Colonic mucosa (tissue), 4 donors: Measurements from ENCODE around the gene BATF3. TPM values are rescaled to one million over a fixed set of nuclear protein-coding genes. Genes with fewer than 3 reads are reported as not detected.

Source experiments
- DNase-seq: peaks from one replicate; pipeline ENCODE4 v3.0.0-alpha.2; 2020
- H3K27ac ChIP-seq: fragments of 200-600 bp; one replicate; pipeline ENCODE4 v1.8.0; 2021
- H3K27me3 ChIP-seq: fragments of 200-600 bp; one replicate; pipeline ENCODE4 v1.8.0; 2021
- H3K36me3 ChIP-seq: fragments of 200-600 bp; one replicate; pipeline ENCODE4 v1.8.0; 2021
- H3K4me1 ChIP-seq: fragments of 200-600 bp; one replicate; pipeline ENCODE4 v1.8.0; 2021; ENCODE audit warnings: mild to moderate bottlenecking
- H3K4me3 ChIP-seq: fragments of 200-600 bp; one replicate; pipeline ENCODE4 v1.8.0; 2021
- H3K9ac ChIP-seq, 2 donors: one replicate each; pipeline ENCODE4 v1.7.0; 2013; ENCODE audit warnings: control low read depth in 2 of 2, low read depth in 2 of 2, low read length in 2 of 2
- H3K9me3 ChIP-seq: fragments of 200-600 bp; one replicate; pipeline ENCODE4 v1.8.0; 2021
- intact Hi-C: fragments of 100-400 bp; cut with DNase I; formaldehyde crosslinking; loops from one replicate; pipeline ENCODE4 v1.14.1; 2022
- total RNA-seq, 2 donors: library from RNA; stranded (reverse); fragmentation: NEBNext Ultra II Directional in 1 of 2; extraction: Animal tissue kit (Norgen Biotek cat#: 25700) in 1 of 2; gene quantifications; one replicate each; pipeline ENCODE4 v1.2.1, GENCODE V29; 2021
- TF ChIP-seq, protein P1 (sequence below): fragments of 200-600 bp; IDR thresholded peaks from one replicate; pipeline ENCODE4 v1.8.0; 2022; ENCODE audit warnings: antibody characterized with exemption, mild to moderate bottlenecking
- donor health status: healthy.
- donor health status: DM: no; HTN: no; CAD: no.
- donor health status: DM: no; HTN: no; CAD: no.

The BATF3 gene
- total RNA-seq, 2 donors from 2014 or later: 0.74 to 0.88 TPM

DNA sequence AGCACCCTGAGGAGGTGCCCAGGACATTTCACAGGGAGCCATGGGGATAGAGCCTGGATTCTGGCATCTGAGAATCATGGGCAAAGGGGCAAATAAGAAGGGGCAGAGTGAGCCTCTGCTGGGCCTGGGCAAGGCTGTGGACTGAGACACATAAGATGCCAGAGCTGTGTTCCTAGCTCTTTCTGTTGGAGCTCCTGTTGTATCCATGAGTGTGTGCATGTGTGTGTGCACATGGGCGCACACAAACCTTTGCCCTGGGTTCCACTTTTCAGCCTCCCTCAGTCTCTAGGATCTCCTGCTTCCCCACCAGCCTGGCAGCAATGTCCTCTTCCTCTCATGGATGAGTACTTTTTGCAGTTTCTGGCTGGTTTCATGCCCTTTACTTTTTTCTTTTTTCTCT is 47.0 kb downstream of the BATF3 start:
- Histone ChIP-seq H3K27ac (no peak overlapping the region), H3K9me3 (no peaks in the 10 kb centered on the region), H3K4me3 (no peak overlapping the region), H3K9ac (no peak overlapping the region), H3K27me3 (no peaks in the 10 kb centered on the region), H3K36me3 (no peaks in the 10 kb centered on the region), H3K4me1 (no peaks in the 10 kb centered on the region)
- no peak for DNase-seq
- TF ChIP-seq, protein P1, sequence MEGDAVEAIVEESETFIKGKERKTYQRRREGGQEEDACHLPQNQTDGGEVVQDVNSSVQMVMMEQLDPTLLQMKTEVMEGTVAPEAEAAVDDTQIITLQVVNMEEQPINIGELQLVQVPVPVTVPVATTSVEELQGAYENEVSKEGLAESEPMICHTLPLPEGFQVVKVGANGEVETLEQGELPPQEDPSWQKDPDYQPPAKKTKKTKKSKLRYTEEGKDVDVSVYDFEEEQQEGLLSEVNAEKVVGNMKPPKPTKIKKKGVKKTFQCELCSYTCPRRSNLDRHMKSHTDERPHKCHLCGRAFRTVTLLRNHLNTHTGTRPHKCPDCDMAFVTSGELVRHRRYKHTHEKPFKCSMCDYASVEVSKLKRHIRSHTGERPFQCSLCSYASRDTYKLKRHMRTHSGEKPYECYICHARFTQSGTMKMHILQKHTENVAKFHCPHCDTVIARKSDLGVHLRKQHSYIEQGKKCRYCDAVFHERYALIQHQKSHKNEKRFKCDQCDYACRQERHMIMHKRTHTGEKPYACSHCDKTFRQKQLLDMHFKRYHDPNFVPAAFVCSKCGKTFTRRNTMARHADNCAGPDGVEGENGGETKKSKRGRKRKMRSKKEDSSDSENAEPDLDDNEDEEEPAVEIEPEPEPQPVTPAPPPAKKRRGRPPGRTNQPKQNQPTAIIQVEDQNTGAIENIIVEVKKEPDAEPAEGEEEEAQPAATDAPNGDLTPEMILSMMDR: no peak
- intact Hi-C loops: no loop called here

DNA sequence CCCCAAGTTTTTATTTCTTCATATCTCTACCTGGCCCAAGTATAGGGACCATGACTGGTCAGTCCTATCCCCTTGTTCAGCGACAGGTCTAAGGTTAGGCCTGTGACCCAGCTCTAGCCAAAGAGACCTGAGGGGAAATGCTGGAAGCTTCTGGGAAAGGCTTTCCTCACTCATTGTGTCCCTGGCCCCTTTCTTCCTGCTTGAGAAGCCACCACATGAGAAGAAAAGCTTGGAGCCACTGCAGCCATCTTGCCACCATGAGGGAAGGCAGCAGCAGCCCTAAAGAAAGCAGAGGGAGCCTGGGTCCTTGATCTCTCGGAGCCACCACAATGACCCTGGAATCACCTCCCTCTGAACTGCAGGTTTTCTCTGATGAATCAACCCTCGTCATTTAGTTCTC is 47.7 kb downstream of the BATF3 start:
- Histone ChIP-seq H3K27me3 (no peaks in the 10 kb centered on the region), H3K4me3 (no peak overlapping the region), H3K9me3 (no peaks in the 10 kb centered on the region), H3K9ac (no peak overlapping the region), H3K27ac (no peak overlapping the region), H3K36me3 (no peaks in the 10 kb centered on the region), H3K4me1 (no peaks in the 10 kb centered on the region)
- DNase-seq: no peak
- TF ChIP-seq, protein P1: no peak
- intact Hi-C loops: no loop called here

DNA sequence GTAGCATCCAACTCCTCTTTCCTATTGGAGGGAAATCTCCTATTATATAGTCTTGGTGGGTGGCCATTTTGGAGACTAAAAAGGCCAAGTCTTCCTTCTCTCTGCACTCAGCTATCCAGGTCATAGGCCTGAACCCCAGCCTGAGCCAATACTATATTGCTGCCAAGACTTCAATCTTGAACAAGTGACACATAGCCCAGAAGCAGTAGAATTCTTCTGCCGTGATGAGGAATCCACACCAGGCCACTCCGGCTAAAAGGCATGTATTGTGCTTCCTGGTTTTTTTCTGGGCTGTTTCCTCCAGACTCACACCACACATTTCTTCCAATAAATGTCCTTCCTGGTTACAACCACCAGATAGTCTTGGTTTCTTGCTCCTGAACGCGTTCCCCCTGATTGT is 48.1 kb downstream of the BATF3 start:
- Histone ChIP-seq H3K4me1 (no peaks in the 10 kb centered on the region), H3K27ac (no peak overlapping the region), H3K4me3 (no peak overlapping the region), H3K9me3 (no peaks in the 10 kb centered on the region), H3K36me3 (no peaks in the 10 kb centered on the region), H3K27me3 (no peaks in the 10 kb centered on the region), H3K9ac (no peak overlapping the region)
- TF ChIP-seq, protein P1: no peak
- intact Hi-C loops: no loop called here
- no peak for DNase-seq

DNA sequence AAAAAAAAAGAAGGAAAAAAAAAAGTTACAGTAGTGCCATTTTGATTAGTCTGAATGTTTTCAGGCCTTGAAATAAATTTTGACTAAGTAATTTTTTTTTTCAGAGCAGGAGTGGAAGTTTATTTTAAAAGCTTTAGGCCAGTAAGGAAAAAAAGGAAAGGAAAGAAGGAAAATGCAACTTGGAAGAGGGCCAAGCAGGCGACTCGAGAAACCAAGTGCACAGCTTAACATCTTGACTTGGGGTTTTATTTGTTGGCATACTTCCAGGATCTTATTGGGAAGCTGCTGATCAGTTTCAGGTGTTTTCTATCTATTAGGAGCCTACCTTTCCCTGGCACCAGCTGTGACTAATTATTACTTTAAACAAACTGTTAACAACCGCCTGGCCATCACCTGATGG is 49.4 kb downstream of the BATF3 start:
- intact Hi-C loops: no loop called here
- no peak for DNase-seq
- TF ChIP-seq, protein P1: no peak
- H3K4me3 ChIP-seq: no peak overlapping the region
- H3K27ac ChIP-seq: no peak overlapping the region
- H3K27me3 ChIP-seq: no peaks in the 10 kb centered on the region
- no peak overlapping the region for H3K9ac ChIP-seq
- H3K4me1 ChIP-seq: no peaks in the 10 kb centered on the region
- H3K9me3 ChIP-seq: no peaks in the 10 kb centered on the region
- no peaks in the 10 kb centered on the region for H3K36me3 ChIP-seq

DNA sequence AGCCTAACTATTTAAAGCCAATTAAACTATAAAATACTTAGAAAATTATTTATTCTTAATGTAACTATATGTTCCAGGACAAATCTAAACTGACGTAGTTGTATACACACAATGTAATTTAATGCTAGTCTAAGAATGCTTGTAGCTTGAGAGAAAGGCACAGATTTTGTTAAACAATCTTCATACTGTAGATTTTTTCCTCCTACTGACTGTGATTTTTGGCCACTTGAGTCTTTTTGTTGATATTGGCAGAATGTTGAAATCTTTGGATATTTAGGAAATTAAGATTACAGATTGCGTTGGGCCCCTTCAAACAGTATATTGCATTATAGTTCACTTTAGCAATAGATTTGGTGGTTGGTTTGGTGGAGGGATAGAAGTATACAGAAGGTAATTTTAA is 50.6 kb downstream of the BATF3 start:
- Histone ChIP-seq H3K36me3 (no peaks in the 10 kb centered on the region), H3K9me3 (no peaks in the 10 kb centered on the region), H3K4me3 (no peak overlapping the region), H3K27ac (no peak overlapping the region), H3K9ac (no peak overlapping the region), H3K4me1 (no peaks in the 10 kb centered on the region), H3K27me3 (no peaks in the 10 kb centered on the region)
- intact Hi-C loops: no loop called here
- DNase-seq: no peak
- TF ChIP-seq, protein P1: no peak

DNA sequence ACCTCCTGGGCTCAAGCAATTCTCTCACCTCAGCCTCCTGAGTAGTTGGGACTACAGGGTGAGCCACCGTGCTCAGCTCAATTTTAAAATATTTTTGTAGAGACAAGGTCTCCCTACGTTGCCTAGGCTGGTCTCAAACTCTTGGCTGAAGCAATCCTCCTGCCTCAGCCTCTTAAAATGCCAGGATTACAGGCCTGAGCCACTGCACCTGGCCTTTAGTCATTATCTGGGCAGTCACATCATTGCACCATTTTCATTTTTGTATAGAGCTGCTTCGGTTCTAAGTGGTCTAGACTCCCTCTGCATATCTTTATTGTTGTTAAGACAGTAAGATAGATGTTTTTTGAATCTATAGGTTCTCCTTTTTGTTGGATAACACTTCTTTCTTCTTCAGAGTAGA is 51.2 kb downstream of the BATF3 start:
- Histone ChIP-seq H3K27ac (no peak overlapping the region), H3K27me3 (no peaks in the 10 kb centered on the region), H3K9me3 (no peaks in the 10 kb centered on the region), H3K4me3 (no peak overlapping the region), H3K4me1 (no peaks in the 10 kb centered on the region), H3K36me3 (no peaks in the 10 kb centered on the region), H3K9ac (no peak overlapping the region)
- peak; percentile 4 for DNase-seq
- TF ChIP-seq, protein P1: no peak
- intact Hi-C loops: no loop called here
